Effector memory CD8-positive, alpha-beta T cell (primary cell): Measurements from ENCODE around the gene LSR.

Experiments
- ATAC-seq: fragments of 150-1000 bp; cut with Tn5 transposase; replicated peaks from 2 replicates; pipeline ENCODE4 v1.10.0; 2021; ENCODE audit warnings: mild to moderate bottlenecking, moderate library complexity
- DNase-seq, 3 experiments: peaks; one replicate each; pipeline ENCODE4 v3.0.0; 2021
- H3K27ac Mint-ChIP-seq, 2 donors: one replicate each; pipeline ENCODE4 v1.8.0; 2022; ENCODE audit warnings: mild to moderate bottlenecking in 2 of 2, mixed read lengths in 2 of 2, moderate library complexity in 2 of 2
- H3K27me3 Mint-ChIP-seq, 2 donors: one replicate each; pipeline ENCODE4 v1.8.0; 2022; ENCODE audit warnings: mixed read lengths in 2 of 2
- H3K36me3 Mint-ChIP-seq: one replicate; pipeline ENCODE4 v1.8.0; 2022; ENCODE audit warnings: mild to moderate bottlenecking, moderate library complexity, mixed read lengths; ENCODE audit not compliant: insufficient read depth
- H3K4me1 Mint-ChIP-seq, 2 donors: one replicate each; pipeline ENCODE4 v1.8.0; 2022; ENCODE audit warnings: low read depth in 2 of 2, mixed read lengths in 2 of 2
- H3K4me3 Mint-ChIP-seq, 2 donors: one replicate each; pipeline ENCODE4 v1.8.0; 2022; ENCODE audit warnings: mild to moderate bottlenecking in 2 of 2, mixed read lengths in 2 of 2, moderate library complexity in 2 of 2
- H3K9me3 Mint-ChIP-seq, 2 donors: one replicate each; pipeline ENCODE4 v1.8.0; 2022; ENCODE audit warnings: mixed read lengths in 2 of 2
- total RNA-seq, 9 experiments: gene quantifications; one replicate each; lab custom pipeline; 2026; lab: John Stamatoyannopoulos, UW

The LSR gene, protein sequence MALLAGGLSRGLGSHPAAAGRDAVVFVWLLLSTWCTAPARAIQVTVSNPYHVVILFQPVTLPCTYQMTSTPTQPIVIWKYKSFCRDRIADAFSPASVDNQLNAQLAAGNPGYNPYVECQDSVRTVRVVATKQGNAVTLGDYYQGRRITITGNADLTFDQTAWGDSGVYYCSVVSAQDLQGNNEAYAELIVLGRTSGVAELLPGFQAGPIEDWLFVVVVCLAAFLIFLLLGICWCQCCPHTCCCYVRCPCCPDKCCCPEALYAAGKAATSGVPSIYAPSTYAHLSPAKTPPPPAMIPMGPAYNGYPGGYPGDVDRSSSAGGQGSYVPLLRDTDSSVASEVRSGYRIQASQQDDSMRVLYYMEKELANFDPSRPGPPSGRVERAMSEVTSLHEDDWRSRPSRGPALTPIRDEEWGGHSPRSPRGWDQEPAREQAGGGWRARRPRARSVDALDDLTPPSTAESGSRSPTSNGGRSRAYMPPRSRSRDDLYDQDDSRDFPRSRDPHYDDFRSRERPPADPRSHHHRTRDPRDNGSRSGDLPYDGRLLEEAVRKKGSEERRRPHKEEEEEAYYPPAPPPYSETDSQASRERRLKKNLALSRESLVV
- total RNA-seq = 20.5 to 58.0 (median 23.0) reads per million in 9 experiments

DNA sequence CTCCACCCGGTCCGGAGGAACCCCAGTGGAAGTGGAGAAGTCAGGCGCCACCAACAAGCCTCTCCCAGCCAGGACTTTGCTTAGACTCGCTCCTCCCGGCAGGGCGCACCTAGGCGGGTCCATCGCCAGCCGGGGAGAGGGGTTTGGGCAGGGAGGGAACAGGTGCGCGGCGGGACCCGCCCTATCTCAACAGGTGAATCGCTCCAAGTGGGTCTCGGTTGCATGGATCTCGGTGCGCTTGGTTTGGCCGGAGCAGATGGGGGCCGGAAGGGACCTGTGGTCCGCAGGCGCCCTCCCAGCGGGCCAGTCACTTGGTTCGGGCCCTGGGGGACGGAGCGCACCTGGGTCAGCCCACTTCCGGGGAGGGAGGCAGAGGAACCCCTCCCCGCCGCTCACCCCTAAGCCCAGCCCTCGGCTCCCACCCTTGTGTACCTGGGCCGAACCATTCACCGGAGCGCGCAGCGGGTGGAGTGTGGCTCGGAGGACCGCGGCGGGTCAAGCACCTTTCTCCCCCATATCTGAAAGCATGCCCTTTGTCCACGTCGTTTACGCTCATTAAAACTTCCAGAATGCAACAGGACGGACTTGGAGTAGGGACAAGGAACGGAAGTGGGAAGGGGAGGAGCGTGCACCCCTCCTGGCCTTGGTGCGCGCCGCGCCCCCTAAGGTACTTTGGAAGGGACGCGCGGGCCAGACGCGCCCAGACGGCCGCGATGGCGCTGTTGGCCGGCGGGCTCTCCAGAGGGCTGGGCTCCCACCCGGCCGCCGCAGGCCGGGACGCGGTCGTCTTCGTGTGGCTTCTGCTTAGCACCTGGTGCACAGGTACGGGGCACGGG lies at the start of gene LSR:
LSR (plus strand) TSS at position 693 of the 836 bp plus-strand sequence; CDS start at position 714, 21 bp downstream.
- peaks cover 25 to 27% of the 10 kb centered on the region in 2 donors for H3K4me1 Mint-ChIP-seq
- H3K9me3 Mint-ChIP-seq = no peaks in the 10 kb centered on the region
- H3K27ac Mint-ChIP-seq = peak within 1 kb of the TSS; percentile 94 to 95
- DNase-seq = peak; percentile 65 to 68 (median 68)
- H3K27me3 Mint-ChIP-seq = peaks cover 16 to 27% of the 10 kb centered on the region in 2 donors
- H3K4me3 Mint-ChIP-seq = peak within 1 kb of the TSS; percentile 89 to 92
- peaks cover 27% of the 10 kb centered on the region for H3K36me3 Mint-ChIP-seq
- ATAC-seq = peak; percentile 88

DNA sequence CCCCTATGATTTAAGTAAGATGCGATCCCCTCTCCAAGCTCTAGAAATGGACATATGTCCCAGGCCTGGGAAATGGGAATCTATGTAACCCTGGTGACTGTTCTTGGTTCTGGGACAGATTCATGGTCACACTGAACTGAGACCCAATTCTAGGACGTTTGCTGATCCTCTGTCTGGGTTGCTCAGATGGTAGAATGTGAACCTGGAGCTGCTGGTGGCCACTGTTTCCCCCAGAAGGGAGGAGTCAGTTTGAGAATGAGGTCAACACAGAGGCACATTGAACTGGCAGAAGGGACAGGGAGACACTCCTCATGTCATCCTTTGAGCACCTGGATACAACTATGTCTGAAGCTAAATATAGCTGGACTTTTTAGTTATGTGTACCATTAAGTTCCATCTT lies 49.3 kb upstream of the LSR start:
- ATAC-seq (no peak), DNase-seq (no peak)
- Mint-ChIP-seq H3K27ac (no peak overlapping the region), H3K4me1 (peaks cover 20 to 24% of the 10 kb centered on the region in 2 donors), H3K4me3 (no peak overlapping the region), H3K36me3 (no peaks in the 10 kb centered on the region), H3K27me3 (no peaks in the 10 kb centered on the region), H3K9me3 (no peaks in the 10 kb centered on the region)

DNA sequence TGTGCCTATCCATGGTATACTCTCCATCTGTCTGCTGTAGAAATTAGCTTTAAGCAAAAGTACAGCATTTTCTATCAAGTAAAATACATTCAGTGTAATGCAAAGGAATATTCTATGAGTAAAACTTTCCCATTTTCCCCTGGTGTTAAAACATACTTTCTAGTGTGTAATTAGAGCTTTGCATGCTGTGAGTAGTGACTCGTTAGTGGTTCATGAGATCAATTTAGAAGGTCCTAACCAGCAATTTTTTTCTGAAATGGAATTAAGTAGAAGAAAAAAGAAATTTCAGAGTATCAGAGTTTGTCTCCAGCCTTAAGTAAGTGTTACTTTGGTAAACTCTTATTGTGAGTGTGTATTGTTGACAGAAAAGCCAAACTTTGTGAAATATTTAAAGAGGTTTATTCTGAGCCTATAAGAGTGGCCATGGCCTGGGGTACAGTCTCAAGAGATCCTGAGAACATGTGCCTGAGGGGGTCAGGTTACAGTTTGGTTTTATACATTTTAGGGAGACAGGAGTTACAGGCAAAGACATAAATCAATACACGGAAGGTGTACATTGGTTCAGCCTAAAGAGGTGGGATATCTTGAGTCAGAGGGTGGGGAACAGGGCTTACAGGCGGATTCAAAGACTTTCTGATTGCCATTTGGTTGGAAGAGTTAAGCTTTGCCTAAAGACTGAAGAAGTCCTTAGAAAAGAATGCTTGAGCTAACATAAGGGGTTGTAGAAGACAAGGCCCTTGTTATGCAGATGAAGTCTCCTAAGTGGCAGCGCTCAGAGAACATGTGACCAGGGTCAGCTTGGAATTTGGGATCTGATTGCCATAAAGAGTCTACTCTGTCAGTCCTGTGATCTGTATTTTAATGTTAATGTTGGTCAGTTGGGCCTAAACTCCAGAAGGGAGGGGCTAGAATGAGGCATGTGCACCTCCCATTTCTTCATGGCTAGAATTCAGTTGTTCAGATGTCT lies 45.8 kb upstream of the LSR start:
- no peaks in the 10 kb centered on the region for H3K27me3 Mint-ChIP-seq
- peak overlapping the region; percentile 70 to 77 for H3K27ac Mint-ChIP-seq
- no peaks in the 10 kb centered on the region for H3K9me3 Mint-ChIP-seq
- H3K4me1 Mint-ChIP-seq = peaks cover 42 to 46% of the 10 kb centered on the region in 2 donors
- H3K4me3 Mint-ChIP-seq = no peak overlapping the region
- DNase-seq (no peak), ATAC-seq (no peak)
- H3K36me3 Mint-ChIP-seq = peaks cover 4% of the 10 kb centered on the region

DNA sequence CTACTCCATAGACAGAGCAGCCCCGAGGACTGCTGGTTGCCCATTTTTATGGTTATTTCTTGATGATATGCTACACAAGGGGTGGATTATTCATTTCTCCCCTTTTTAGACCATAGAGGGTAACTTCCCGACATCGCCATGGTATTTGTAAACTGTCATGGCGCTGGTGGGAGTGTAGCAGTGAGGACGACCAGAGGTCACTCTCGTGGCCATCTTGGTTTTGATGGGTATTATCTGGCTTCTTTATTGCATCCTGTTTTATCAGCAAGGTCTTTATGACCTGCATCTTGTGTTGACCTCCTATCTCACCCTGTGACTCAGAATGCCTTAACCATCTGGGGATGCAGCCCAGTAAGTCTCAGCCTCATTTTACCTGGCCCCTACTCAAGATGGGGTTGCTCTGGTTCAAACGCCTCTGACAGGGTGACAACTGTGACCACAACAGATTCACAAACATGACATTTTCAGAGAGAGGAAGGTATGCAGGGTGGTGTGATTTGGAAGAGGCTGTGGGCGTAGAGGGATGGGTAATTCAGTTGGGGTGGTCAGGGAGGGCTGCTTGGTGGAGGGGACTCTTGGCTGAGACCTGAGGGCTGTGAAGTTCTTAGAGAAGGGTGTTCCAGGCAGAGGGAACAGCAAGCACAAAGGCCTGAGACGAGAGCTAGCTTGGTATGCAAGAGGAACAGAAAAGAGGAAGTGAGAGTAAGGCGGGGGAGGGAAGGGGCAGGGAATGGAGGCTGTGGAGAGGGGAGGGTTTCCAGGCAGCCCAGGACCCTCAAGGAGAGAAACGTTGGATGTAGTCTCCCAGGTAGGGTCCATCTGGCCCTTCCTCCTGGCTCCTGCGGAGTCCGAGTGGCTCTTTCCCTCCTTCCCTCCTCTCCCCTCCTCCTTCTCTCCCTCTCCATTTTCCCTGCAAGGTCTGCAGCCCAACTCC lies 43.7 kb upstream of the LSR start:
- H3K4me3 Mint-ChIP-seq = peak overlapping the region; percentile 4 to 30
- peak overlapping the region; percentile 76 to 89 for H3K27ac Mint-ChIP-seq
- no peaks in the 10 kb centered on the region for H3K9me3 Mint-ChIP-seq

DNA sequence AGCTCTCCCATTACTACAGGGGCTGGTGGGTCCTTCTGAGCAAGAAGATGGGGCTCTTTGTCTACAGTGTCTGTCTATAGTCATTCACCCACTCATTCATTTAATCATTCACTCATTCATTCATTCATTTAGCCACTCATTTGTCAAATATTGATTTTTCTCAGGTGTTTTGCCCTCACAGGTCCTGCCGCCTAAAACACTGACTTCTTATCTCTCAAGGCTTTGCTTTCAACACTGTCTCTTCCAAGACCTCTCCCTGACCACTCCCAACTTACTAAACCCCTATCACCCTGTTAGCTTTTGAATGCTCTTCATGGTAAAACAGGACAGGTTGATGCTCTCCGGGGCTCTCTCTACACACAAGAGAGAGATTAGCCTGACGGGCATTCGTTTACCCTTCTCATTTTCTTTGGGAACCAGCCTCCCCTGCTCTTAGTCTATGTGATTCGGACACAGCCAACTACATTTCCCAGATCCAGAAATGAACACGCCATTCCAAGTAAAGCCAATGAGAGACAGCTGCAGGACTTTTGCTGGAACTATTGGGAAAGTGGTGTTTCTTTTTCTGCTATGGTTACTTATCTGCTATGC lies 43.0 kb upstream of the LSR start:
- Mint-ChIP-seq H3K27ac (peak overlapping the region; percentile 76 to 89), H3K9me3 (no peaks in the 10 kb centered on the region), H3K27me3 (no peaks in the 10 kb centered on the region), H3K36me3 (peaks cover 7% of the 10 kb centered on the region), H3K4me1 (peaks cover 39 to 52% of the 10 kb centered on the region in 2 donors), H3K4me3 (peak overlapping the region; percentile 44 to 71)
- ATAC-seq (no peak), DNase-seq (no peak)

More for the DNA sequence above, 43.7 kb upstream of the LSR start:
- no peaks in the 10 kb centered on the region for H3K27me3 Mint-ChIP-seq
- H3K4me1 Mint-ChIP-seq = peaks cover 36 to 51% of the 10 kb centered on the region in 2 donors
- DNase-seq (no peak), ATAC-seq (no peak)
- peaks cover 4% of the 10 kb centered on the region for H3K36me3 Mint-ChIP-seq

DNA sequence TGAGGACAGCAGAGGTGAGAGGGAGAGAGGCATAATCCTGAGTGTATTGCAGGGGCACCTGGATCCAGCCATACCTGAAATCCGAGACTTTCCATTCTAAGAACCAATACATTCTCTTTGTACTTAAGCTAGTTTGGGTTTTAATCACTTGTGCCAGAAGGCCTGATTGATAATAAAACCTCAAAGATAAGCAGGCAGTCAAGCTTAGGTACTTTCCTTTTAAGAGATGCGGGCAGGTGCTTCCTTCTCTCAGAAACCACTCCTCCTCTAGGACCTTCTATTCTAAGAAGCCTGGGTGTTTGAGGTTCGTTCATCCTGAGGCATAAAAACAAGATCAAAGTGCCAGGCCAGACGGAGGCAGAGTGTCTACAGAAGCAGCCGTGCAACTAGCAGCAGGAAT lies 42.4 kb upstream of the LSR start:
- H3K4me1 Mint-ChIP-seq = peaks cover 43 to 50% of the 10 kb centered on the region in 2 donors
- ATAC-seq (peak; percentile 54), DNase-seq (peak; percentile 51 to 54 (median 53))
- H3K4me3 Mint-ChIP-seq = peak overlapping the region; percentile 44 to 71
- H3K9me3 Mint-ChIP-seq = no peaks in the 10 kb centered on the region
- peaks cover 12% of the 10 kb centered on the region for H3K36me3 Mint-ChIP-seq
- H3K27ac Mint-ChIP-seq = peak overlapping the region; percentile 76 to 89
- H3K27me3 Mint-ChIP-seq = no peaks in the 10 kb centered on the region

DNA sequence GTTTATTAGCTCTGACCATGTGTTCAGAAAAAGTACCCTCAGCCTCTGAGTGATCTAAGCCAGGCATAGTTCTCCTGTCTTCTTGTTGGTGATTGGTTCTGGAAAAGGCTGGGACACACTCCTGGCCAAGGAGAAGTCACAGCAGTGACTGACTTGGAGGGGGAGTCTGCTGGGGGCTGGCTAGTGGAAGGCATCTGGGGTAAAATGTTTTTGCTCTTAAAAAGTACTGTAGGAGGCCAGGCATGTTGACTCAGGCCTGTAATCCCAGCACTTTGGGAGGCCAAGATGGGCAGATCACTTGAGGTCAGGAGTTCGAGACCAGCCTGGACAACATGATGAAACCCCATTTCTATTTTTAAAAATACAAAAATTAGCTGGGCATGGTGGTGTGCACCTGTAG lies 41.9 kb upstream of the LSR start:
- Mint-ChIP-seq H3K9me3 (no peaks in the 10 kb centered on the region), H3K4me1 (peaks cover 48 to 53% of the 10 kb centered on the region in 2 donors), H3K27ac (peak overlapping the region; percentile 76 to 89), H3K4me3 (peak overlapping the region; percentile 44 to 71), H3K27me3 (no peaks in the 10 kb centered on the region), H3K36me3 (peaks cover 17% of the 10 kb centered on the region)
- ATAC-seq = no peak
- no peak for DNase-seq

DNA sequence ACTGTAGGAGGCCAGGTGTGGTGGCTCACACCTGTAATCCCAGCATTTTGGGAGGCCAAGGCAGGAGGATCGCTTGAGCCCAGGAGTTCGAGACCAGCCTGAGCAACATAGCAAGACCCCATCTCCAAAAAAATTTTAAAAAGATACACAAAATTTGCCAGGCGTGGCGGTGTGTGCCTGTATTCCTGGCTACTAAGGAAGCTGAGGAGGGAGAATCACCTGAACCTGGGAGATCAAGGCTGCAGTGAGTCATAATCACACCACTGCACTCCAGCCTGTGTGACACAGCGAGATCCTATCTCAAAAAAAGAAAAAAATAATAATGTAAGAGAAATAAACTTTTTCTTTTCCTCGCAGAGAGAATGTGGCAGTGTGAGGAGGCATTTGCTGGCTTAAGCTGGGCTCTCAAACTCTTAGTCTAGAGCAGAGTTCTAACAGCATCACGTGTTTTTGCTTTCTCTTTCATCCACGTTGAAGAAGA lies 41.4 kb upstream of the LSR start:
- peak overlapping the region; percentile 35 to 71 for H3K4me3 Mint-ChIP-seq
- H3K27me3 Mint-ChIP-seq = no peaks in the 10 kb centered on the region
- H3K27ac Mint-ChIP-seq = peak overlapping the region; percentile 76 to 89
- H3K9me3 Mint-ChIP-seq = no peaks in the 10 kb centered on the region
- ATAC-seq = no peak
- peaks cover 54 to 58% of the 10 kb centered on the region in 2 donors for H3K4me1 Mint-ChIP-seq
- peaks cover 23% of the 10 kb centered on the region for H3K36me3 Mint-ChIP-seq
- peak in 1 of 3 experiments; percentile 10 for DNase-seq

DNA sequence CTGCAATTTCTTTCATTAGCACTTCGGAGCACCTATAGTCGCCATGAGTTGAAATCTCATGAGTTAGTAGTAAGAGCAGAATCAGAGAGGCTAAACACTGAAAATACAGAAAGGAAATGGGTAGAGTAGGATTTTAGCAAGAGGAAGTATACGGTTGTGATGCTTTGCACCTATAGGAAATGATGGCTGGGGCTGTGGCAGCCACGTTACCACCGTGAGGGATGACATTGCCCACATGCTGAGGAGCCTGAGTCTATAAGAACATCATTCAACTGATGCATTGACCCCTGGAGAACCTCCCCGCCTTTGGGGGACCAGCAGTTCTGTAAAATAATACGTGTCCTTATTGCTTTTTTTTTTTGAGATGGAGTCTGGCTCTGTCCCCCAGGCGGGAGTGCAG lies 40.7 kb upstream of the LSR start:
- peak overlapping the region in 1 of 2 donors; percentile 35 for H3K4me3 Mint-ChIP-seq

DNA sequence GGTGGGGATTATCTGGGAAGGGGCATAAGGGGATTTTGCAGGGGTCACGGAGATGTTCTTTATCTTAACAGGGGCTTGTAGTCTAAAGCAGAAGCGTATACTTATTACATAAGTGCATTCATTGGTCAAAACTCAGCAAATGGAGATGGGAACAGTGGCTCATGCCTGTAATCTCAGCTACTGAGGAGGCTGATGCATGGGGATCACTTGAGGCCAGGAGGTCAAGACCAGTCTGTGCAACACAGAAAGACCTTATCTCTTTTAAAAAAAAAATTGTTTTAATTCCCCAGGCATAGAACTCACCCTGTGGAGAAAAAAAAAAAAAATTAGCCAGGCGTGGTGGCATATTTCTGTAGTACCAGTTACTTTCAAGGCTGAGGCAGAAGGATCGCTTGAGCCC lies 39.2 kb upstream of the LSR start:
- no peak for ATAC-seq
- H3K9me3 Mint-ChIP-seq = no peaks in the 10 kb centered on the region
- no peaks in the 10 kb centered on the region for H3K27me3 Mint-ChIP-seq
- H3K27ac Mint-ChIP-seq = peak overlapping the region; percentile 98 to 100
- H3K4me3 Mint-ChIP-seq = no peak overlapping the region
- no peak for DNase-seq
- peaks cover 35% of the 10 kb centered on the region for H3K36me3 Mint-ChIP-seq
- H3K4me1 Mint-ChIP-seq = peaks cover 57 to 58% of the 10 kb centered on the region in 2 donors

More for the DNA sequence above, 40.7 kb upstream of the LSR start:
- ATAC-seq (no peak), DNase-seq (no peak)
- Mint-ChIP-seq H3K36me3 (peaks cover 23% of the 10 kb centered on the region), H3K9me3 (no peaks in the 10 kb centered on the region), H3K4me1 (peaks cover 55 to 57% of the 10 kb centered on the region in 2 donors), H3K27ac (peak overlapping the region; percentile 76 to 89), H3K27me3 (no peaks in the 10 kb centered on the region)

DNA sequence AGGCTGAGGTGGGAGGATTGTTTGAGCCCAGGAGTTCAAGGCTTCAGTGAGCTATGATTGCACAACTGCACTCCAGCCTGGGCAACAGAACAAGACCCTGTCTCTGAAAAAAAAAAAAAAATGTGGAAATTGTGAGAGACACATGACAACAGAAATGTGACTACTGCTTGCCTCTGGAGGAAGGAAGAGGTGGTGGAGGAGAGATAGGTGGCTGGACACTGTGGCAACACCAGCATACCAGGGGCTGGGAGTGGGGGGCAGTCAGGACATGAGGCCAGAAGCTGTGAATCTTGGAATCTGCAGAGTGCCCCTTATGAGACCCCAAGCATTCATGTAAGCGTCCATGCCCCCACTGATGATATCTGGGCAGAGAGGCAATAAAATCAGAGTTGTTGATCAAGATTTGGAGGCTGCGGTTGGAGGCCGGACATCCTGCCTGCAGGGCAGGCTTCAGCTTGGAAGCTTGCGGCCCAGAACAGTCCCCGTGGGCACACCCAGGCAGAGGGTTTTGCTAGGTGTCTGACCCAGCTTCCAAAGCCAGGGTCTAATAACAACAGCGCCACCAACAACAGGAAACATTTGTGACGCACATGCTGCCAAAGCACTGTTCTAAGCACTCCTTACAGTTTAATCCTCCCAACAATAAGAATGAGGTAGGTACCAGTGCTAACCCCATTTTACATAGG lies 37.1 kb upstream of the LSR start:
- Mint-ChIP-seq H3K27ac (peak overlapping the region; percentile 98 to 100), H3K27me3 (no peaks in the 10 kb centered on the region), H3K4me1 (peaks cover 45% of the 10 kb centered on the region in 2 donors), H3K4me3 (peak overlapping the region; percentile 79 to 81), H3K36me3 (peaks cover 35% of the 10 kb centered on the region), H3K9me3 (no peaks in the 10 kb centered on the region)
- DNase-seq (peak; percentile 81 to 87 (median 83)), ATAC-seq (peak; percentile 61)
